Osteoblast (primary cell): ENCODE data around the gene SPR. TPM values are rescaled to one million over a fixed set of nuclear protein-coding genes. Genes with fewer than 3 reads are reported as not detected.

Experiments
- DNase-seq: peaks from one replicate; pipeline ENCODE4 v3.0.0; 2011; ENCODE audit warnings: low spot score, mixed read lengths; ENCODE audit not compliant: insufficient read length; ENCODE audit errors: missing footprints
- H2AFZ ChIP-seq: 2 replicates; pipeline ENCODE4 v1.6.0; 2011; ENCODE audit warnings: mild to moderate bottlenecking, low read length
- H3K27ac ChIP-seq: 2 replicates; pipeline ENCODE4 v1.5.1; 2011; ENCODE audit warnings: mild to moderate bottlenecking, low read depth, low read length, moderate library complexity
- H3K27me3 ChIP-seq: 2 replicates; pipeline ENCODE4 v1.6.0; 2012; ENCODE audit warnings: mild to moderate bottlenecking, control low read depth, inconsistent platforms, low read length, moderate library complexity; ENCODE audit not compliant: insufficient read depth
- H3K36me3 ChIP-seq: 2 replicates; pipeline ENCODE4 v1.5.1; 2011; ENCODE audit warnings: mild to moderate bottlenecking, low read length, control low read depth, moderate library complexity; ENCODE audit not compliant: insufficient read depth
- H3K4me1 ChIP-seq: 2 replicates; pipeline ENCODE4 v1.5.1; 2011; ENCODE audit warnings: mild to moderate bottlenecking, low read length, control low read depth, moderate library complexity; ENCODE audit not compliant: insufficient read depth
- H3K4me2 ChIP-seq: 2 replicates; pipeline ENCODE4 v1.6.0; 2011; ENCODE audit warnings: mild to moderate bottlenecking, low read length; ENCODE audit not compliant: insufficient read depth
- H3K4me3 ChIP-seq: fragments of 200-600 bp; sonication (generic); 3 replicates; pipeline ENCODE4 v1.5.1; 2012; ENCODE audit warnings: mild to moderate bottlenecking, low read length, inconsistent platforms; ENCODE audit not compliant: insufficient read depth
- H3K79me2 ChIP-seq: 2 replicates; pipeline ENCODE4 v1.6.0; 2012; ENCODE audit warnings: mild to moderate bottlenecking, low read length, control low read depth, inconsistent platforms; ENCODE audit not compliant: insufficient read depth
- H3K9me3 ChIP-seq: 2 replicates; pipeline ENCODE4 v1.5.1; 2011; ENCODE audit warnings: low read depth, low read length, control low read depth
- H4K20me1 ChIP-seq: 2 replicates; pipeline ENCODE4 v1.6.0; 2012; ENCODE audit warnings: mild to moderate bottlenecking, low read length, control low read depth; ENCODE audit not compliant: insufficient read depth
- CTCF ChIP-seq: IDR thresholded peaks from 2 replicates; pipeline ENCODE4 v1.5.1; 2011; ENCODE audit warnings: mild to moderate bottlenecking, low read depth, low read length, moderate library complexity; ENCODE audit errors: extremely low read depth
- total RNA-seq: library from RNA; depleted of rRNA; stranded (reverse); fragments of >200 nt; gene quantifications from 2 replicates; pipeline ENCODE4 v1.2.3, GENCODE V29; 2012

Gene SPR
- total RNA-seq, 1 donor: 17.0 TPM

- Histone ChIP-seq H3K4me2 (no peak overlapping the region), H3K27me3 (peaks cover 28% of the 10 kb centered on the region), H4K20me1 (no peaks in the 10 kb centered on the region), H3K9me3 (no peaks in the 10 kb centered on the region), H3K4me3 (no peak overlapping the region), H2AFZ (no peak overlapping the region), H3K36me3 (no peaks in the 10 kb centered on the region), H3K27ac (no peak overlapping the region), H3K79me2 (no peaks in the 10 kb centered on the region), H3K4me1 (peaks cover 18% of the 10 kb centered on the region)
- TF ChIP-seq CTCF: no peak
- DNase-seq: no peak
Measured at GRCh38 chr2:72932805-72933204, 45.6 kb downstream of the SPR start.

GRCh38 chr2:72933207-72933606 is 46.0 kb downstream of the SPR start:
- Histone ChIP-seq H3K79me2 (no peaks in the 10 kb centered on the region), H3K9me3 (no peaks in the 10 kb centered on the region), H3K36me3 (no peaks in the 10 kb centered on the region), H3K4me3 (no peak overlapping the region), H3K4me2 (no peak overlapping the region), H4K20me1 (no peaks in the 10 kb centered on the region), H2AFZ (no peak overlapping the region), H3K27ac (no peak overlapping the region), H3K4me1 (peaks cover 18% of the 10 kb centered on the region), H3K27me3 (peaks cover 24% of the 10 kb centered on the region)
- no peak for TF ChIP-seq CTCF
- DNase-seq: peak; percentile 62

GRCh38 chr2:72933646-72934151 is 46.5 kb downstream of the SPR start:
- H3K36me3 ChIP-seq: no peaks in the 10 kb centered on the region
- no peaks in the 10 kb centered on the region for H4K20me1 ChIP-seq
- peaks cover 19% of the 10 kb centered on the region for H3K27me3 ChIP-seq
- no peaks in the 10 kb centered on the region for H3K9me3 ChIP-seq
- H2AFZ ChIP-seq: no peak overlapping the region
- H3K79me2 ChIP-seq: no peaks in the 10 kb centered on the region
- no peak for DNase-seq
- peaks cover 18% of the 10 kb centered on the region for H3K4me1 ChIP-seq
- no peak overlapping the region for H3K27ac ChIP-seq
- H3K4me3 ChIP-seq: no peak overlapping the region
- no peak for TF ChIP-seq CTCF
- no peak overlapping the region for H3K4me2 ChIP-seq

- H3K4me1 ChIP-seq: peaks cover 19% of the 10 kb centered on the region
Measured at GRCh38 chr2:72934683-72935610, 47.7 kb downstream of the SPR start.

More at GRCh38 chr2:72934683-72935610, 47.7 kb downstream of the SPR start:
- H3K27me3 ChIP-seq: peaks cover 7% of the 10 kb centered on the region
- H3K27ac ChIP-seq: no peak overlapping the region
- DNase-seq: no peak
- no peak overlapping the region for H2AFZ ChIP-seq
- no peaks in the 10 kb centered on the region for H3K9me3 ChIP-seq
- peak; percentile 23 for TF ChIP-seq CTCF
- no peak overlapping the region for H3K4me2 ChIP-seq
- no peaks in the 10 kb centered on the region for H4K20me1 ChIP-seq
- no peaks in the 10 kb centered on the region for H3K79me2 ChIP-seq
- no peak overlapping the region for H3K4me3 ChIP-seq
- no peaks in the 10 kb centered on the region for H3K36me3 ChIP-seq
